ENCODE results near the gene NOSTRIN.

NOSTRIN gene

DNA sequence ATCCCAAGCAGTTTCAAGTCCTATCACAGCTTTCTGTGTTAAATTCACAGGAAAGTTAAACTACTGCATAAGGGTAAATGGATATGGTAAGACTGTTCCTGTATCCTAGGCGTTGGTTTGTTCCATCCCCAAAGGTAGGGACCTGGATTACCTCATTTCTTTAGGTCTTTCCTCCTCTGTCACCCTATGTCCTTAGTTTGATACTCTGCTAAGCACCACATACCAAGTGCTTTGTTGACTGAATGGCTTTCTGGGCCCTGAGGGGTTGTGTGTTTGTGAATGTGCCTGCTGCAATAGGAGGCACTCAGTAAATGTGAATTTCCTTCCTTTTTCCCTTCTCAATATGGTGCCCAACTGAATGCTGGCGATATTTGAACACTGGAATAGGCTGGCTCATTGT, 7.8 kb downstream of the NOSTRIN start:
- H3K36me3 ChIP-seq (ENCODE audit: insufficient read depth, insufficient read length, low read length): no peaks in the 10 kb centered on the region
- no peaks in the 10 kb centered on the region for H3K9me3 ChIP-seq (ENCODE audit: insufficient read depth, low read length)
- DNase-seq (ENCODE audit: low read depth, low spot score): no peak
- H3K9ac ChIP-seq (ENCODE audit: insufficient read length, low read depth): no peak overlapping the region
- TF ChIP-seq SUZ12 (IDR thresholded peaks at IDR 0.05; ENCODE audit: extremely low read depth, insufficient read depth, insufficient read length) (no peak), ZNF274 (IDR thresholded peaks at IDR 0.05; ENCODE audit: low read depth, low read length) (no peak), YY1 (IDR thresholded peaks at IDR 0.05; ENCODE audit: insufficient read depth, insufficient read length) (no peak)
- H3K4me1 ChIP-seq (ENCODE audit: insufficient read depth, insufficient read length): peaks cover 5% of the 10 kb centered on the region
- H3K27me3 ChIP-seq (ENCODE audit: insufficient read depth, insufficient read length): no peaks in the 10 kb centered on the region
- no peak overlapping the region for H3K4me3 ChIP-seq (ENCODE audit: insufficient read length, low read depth)

DNA sequence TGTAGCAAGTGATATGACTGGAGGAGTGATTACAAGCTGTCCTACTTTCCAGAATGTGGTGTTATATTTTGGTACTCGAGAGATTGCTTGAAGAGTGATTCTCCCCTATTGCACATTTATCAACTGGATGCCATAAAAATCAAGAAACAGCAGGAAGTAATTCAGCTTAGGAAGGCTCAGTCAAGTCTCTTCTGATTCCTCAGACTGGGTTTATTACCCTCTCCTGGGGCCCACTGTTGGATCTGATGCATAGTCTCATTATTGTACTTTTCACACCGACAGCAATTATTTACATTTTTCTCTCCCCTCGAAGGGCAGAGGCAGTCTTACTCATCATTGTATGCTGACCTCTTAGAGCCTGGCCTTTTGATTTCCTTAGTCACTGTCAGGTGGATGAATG, 9.3 kb downstream of the NOSTRIN start:
- no peak for DNase-seq (ENCODE audit: low read depth, low spot score)
- Histone ChIP-seq H3K36me3 (ENCODE audit: insufficient read depth, insufficient read length, low read length) (no peaks in the 10 kb centered on the region), H3K9ac (ENCODE audit: insufficient read length, low read depth) (no peak overlapping the region), H3K4me3 (ENCODE audit: insufficient read length, low read depth) (no peak overlapping the region), H3K4me1 (ENCODE audit: insufficient read depth, insufficient read length) (peaks cover 5% of the 10 kb centered on the region), H3K27me3 (ENCODE audit: insufficient read depth, insufficient read length) (no peaks in the 10 kb centered on the region), H3K9me3 (ENCODE audit: insufficient read depth, low read length) (no peaks in the 10 kb centered on the region)
- TF ChIP-seq ZNF274 (IDR thresholded peaks at IDR 0.05; ENCODE audit: low read depth, low read length) (no peak), SUZ12 (IDR thresholded peaks at IDR 0.05; ENCODE audit: extremely low read depth, insufficient read depth, insufficient read length) (no peak), YY1 (IDR thresholded peaks at IDR 0.05; ENCODE audit: insufficient read depth, insufficient read length) (no peak)

DNA sequence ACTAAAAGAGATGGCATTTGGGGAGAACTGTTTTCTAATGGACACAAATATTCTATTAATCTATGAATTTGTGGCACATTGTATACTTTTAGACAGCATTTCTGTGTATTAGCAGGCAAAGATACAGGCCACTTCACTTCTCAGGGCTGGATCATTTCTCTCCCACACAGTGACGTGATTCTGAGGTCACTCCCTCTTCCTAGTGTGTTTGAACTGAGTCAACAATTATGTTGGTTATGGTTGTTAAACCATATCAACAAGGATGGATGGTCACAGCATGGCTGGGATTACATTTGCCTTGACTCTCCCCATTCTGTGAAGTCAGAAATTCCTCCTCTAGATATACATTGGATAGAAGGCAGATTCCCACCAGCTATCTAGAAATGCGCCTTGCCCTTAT, 11.6 kb downstream of the NOSTRIN start:
- TF ChIP-seq YY1 (IDR thresholded peaks at IDR 0.05; ENCODE audit: insufficient read depth, insufficient read length) (no peak), ZNF274 (IDR thresholded peaks at IDR 0.05; ENCODE audit: low read depth, low read length) (no peak), SUZ12 (IDR thresholded peaks at IDR 0.05; ENCODE audit: extremely low read depth, insufficient read depth, insufficient read length) (no peak)
- Histone ChIP-seq H3K9me3 (ENCODE audit: insufficient read depth, low read length) (no peaks in the 10 kb centered on the region), H3K4me1 (ENCODE audit: insufficient read depth, insufficient read length) (peaks cover 5% of the 10 kb centered on the region), H3K9ac (ENCODE audit: insufficient read length, low read depth) (no peak overlapping the region), H3K27me3 (ENCODE audit: insufficient read depth, insufficient read length) (no peaks in the 10 kb centered on the region), H3K4me3 (ENCODE audit: insufficient read length, low read depth) (no peak overlapping the region), H3K36me3 (ENCODE audit: insufficient read depth, insufficient read length, low read length) (no peaks in the 10 kb centered on the region)
- no peak for DNase-seq (ENCODE audit: low read depth, low spot score)

DNA sequence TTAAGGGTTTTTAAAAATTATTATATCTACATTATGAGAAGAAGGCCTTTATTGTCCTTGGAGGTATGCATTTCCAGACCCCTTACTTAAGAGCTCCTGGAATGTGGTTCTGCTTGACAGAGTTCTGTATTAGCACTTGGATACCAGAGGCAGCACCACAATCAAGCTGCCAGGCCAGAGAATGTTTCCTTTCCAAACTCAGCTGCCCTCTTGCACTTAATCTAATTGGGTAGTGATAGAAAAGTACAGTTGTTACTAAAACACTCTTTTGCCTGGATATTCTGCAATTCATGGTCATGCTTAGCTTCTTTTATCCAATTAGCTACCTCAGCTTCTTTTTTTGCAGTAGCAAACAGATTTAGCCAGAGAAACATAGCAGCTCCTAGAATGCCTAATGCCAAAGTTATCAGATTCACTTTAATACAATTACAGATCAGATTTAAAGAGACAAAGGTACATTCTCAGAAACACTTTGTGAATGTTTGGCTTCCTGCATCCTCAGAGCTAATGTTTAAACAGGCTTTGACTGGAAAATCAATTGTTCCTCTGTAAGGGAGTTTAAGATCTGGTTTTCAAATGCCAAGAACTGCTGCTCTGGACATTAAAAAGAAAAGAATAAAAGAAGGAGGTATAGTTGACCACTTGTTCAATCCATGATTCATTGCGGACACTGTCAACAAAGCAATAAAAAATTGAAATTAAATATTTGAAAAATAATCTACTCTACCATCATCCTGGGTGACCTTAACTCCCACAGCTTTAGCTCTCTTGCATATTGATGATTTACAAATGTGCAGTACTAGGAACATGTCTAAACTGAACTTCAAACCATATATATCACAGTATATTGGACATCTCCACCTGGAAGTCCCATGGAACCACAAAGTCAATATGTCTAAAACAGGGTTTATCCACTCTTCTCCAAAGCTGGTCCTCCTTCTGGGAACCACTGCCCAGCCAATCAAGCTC, 12.8 kb downstream of the NOSTRIN start:
- Histone ChIP-seq H3K4me1 (ENCODE audit: insufficient read depth, insufficient read length) (peaks cover under 1% of the 10 kb centered on the region), H3K9me3 (ENCODE audit: insufficient read depth, low read length) (no peaks in the 10 kb centered on the region), H3K9ac (ENCODE audit: insufficient read length, low read depth) (no peak overlapping the region), H3K27me3 (ENCODE audit: insufficient read depth, insufficient read length) (no peaks in the 10 kb centered on the region), H3K4me3 (ENCODE audit: insufficient read length, low read depth) (no peak overlapping the region), H3K36me3 (ENCODE audit: insufficient read depth, insufficient read length, low read length) (no peaks in the 10 kb centered on the region)
- no peak for TF ChIP-seq YY1 (IDR thresholded peaks at IDR 0.05; ENCODE audit: insufficient read depth, insufficient read length)
- TF ChIP-seq SUZ12 (IDR thresholded peaks at IDR 0.05; ENCODE audit: extremely low read depth, insufficient read depth, insufficient read length): no peak
- no peak for TF ChIP-seq ZNF274 (IDR thresholded peaks at IDR 0.05; ENCODE audit: low read depth, low read length)
- DNase-seq (ENCODE audit: low read depth, low spot score): no peak

DNA sequence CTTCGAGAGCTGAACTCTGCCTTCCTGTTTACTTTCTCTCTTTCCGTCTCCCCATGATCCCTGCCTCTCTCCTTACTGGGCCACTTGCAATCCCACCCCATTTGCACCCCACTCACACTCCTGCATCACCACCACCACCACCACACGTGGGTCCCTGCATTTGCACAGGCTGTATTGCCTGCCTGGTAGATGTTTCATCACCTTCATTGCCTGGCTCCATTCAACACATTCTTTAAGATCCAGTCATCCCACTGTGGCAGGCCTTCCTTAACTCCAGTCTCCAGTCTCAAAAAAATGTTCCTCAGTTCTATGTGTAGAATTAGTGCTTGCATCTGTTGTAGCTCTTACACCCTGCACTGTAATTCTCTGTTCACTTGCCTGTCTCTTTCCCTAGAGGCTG, 13.9 kb downstream of the NOSTRIN start:
- Histone ChIP-seq H3K4me3 (ENCODE audit: insufficient read length, low read depth) (no peak overlapping the region), H3K4me1 (ENCODE audit: insufficient read depth, insufficient read length) (no peaks in the 10 kb centered on the region), H3K36me3 (ENCODE audit: insufficient read depth, insufficient read length, low read length) (no peaks in the 10 kb centered on the region), H3K27me3 (ENCODE audit: insufficient read depth, insufficient read length) (no peaks in the 10 kb centered on the region), H3K9me3 (ENCODE audit: insufficient read depth, low read length) (no peaks in the 10 kb centered on the region), H3K9ac (ENCODE audit: insufficient read length, low read depth) (no peak overlapping the region)
- TF ChIP-seq ZNF274 (IDR thresholded peaks at IDR 0.05; ENCODE audit: low read depth, low read length) (no peak), YY1 (IDR thresholded peaks at IDR 0.05; ENCODE audit: insufficient read depth, insufficient read length) (no peak), SUZ12 (IDR thresholded peaks at IDR 0.05; ENCODE audit: extremely low read depth, insufficient read depth, insufficient read length) (no peak)
- DNase-seq (ENCODE audit: low read depth, low spot score): no peak

DNA sequence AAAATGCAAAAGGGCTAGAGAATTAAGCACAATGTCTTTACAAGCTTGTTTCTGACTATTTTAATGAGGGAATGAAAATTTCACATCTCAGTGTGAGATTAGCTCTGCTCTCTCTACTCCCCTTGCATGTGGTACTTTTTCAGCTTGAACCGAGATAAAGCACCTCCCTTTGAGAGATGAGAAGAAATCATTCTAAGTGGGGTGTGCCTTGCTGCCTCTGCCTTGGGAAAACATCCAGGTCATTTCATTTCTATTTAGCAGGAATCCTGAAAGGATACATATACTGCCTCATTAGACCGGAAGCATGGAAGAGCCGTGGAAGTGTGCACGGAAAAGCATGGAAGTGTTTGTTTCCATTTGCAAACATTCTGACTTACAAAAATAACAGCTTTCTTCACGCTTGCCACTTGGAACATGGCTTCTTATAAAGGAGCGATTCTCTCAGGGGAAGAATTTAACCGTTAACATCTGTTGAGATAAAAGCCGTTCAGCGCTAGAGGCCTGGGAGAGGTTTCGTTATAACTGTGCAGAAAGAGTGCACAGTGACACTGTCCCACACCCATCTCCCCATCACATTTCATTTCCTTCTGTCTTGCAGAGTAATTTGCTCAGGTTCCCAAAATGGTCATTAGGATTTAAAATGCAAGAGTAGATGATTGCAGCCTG, 16.7 kb downstream of the NOSTRIN start:
- TF ChIP-seq YY1 (IDR thresholded peaks at IDR 0.05; ENCODE audit: insufficient read depth, insufficient read length) (no peak), SUZ12 (IDR thresholded peaks at IDR 0.05; ENCODE audit: extremely low read depth, insufficient read depth, insufficient read length) (no peak), ZNF274 (IDR thresholded peaks at IDR 0.05; ENCODE audit: low read depth, low read length) (no peak)
- peaks cover 3% of the 10 kb centered on the region for H3K4me1 ChIP-seq (ENCODE audit: insufficient read depth, insufficient read length)
- H3K36me3 ChIP-seq (ENCODE audit: insufficient read depth, insufficient read length, low read length): no peaks in the 10 kb centered on the region
- H3K4me3 ChIP-seq (ENCODE audit: insufficient read length, low read depth): no peak overlapping the region
- DNase-seq (ENCODE audit: low read depth, low spot score): no peak
- no peaks in the 10 kb centered on the region for H3K27me3 ChIP-seq (ENCODE audit: insufficient read depth, insufficient read length)
- H3K9ac ChIP-seq (ENCODE audit: insufficient read length, low read depth): no peak overlapping the region
- H3K9me3 ChIP-seq (ENCODE audit: insufficient read depth, low read length): no peaks in the 10 kb centered on the region

All from NT2/D1 (cell line).